ENCODE measurements around the gene NOTUM. TPM values are rescaled to one million over a fixed set of nuclear protein-coding genes. Genes with fewer than 3 reads are reported as not detected.
A peak's percentile ranks its signal among the peaks of the same experiment; 100 is the strongest.
"Not testable (repeated sequence)": the region's sequence is repeated elsewhere in the genome, so short reads cannot be mapped to it uniquely, and the experiment has no call there.

NOTUM gene
- total and polyA plus RNA-seq, 7 experiments from 2014 or later, result 0.35 to 0.82 TPM; not detected in 5

GRCh38 chr17:81918832-81919545, 42.0 kb downstream of the NOTUM start:
- peaks cover 8 to 28% (median 10%) of the 10 kb centered on the region in 3 experiments for H3K36me3 ChIP-seq (ENCODE audit: control insufficient read depth in 2 of 3, insufficient read depth in 3 of 3, low read length in 3 of 3)
- Mint-ChIP-seq H3K27ac (peak overlapping the region in 8 of 9 donors; percentile 12 to 90 (median 84)), H3K27me3 (no peaks in the 10 kb centered on the region), H3K36me3 (peaks cover 0 to 16% (median 0%) of the 10 kb centered on the region in 5 donors), H3K4me1 (peaks cover 14 to 47% (median 34%) of the 10 kb centered on the region in 7 donors), H3K4me3 (peak overlapping the region in 7 of 10 donors; percentile 18 to 92 (median 90)), H3K9me3 (peaks cover 0 to 2% (median 0%) of the 10 kb centered on the region in 11 donors)
- DNase-seq (no peak), ATAC-seq (no peak)
- intact Hi-C loops (cut with micrococcal nuclease), result loop anchor here (1.0 to 2.0 kb wide), 4 partner anchors 7 to 58 kb away; partner anchors contain the start of genes ALYREF (in 1 of the 2), ANAPC11 (in 1 of the 2), MAFG (in 1 of the 2) and P4HB (in 1 of the 2)
- H3K27me3 ChIP-seq (ENCODE audit: control insufficient read depth in 2 of 2, insufficient read depth in 2 of 2, low read length in 2 of 2), result no peaks in the 10 kb centered on the region
- H3K9me3 ChIP-seq (ENCODE audit: control insufficient read depth in 2 of 3, low read length in 3 of 3), result no peaks in the 10 kb centered on the region
- peaks cover 13 to 20% of the 10 kb centered on the region in 2 donors for H3K4me1 ChIP-seq (ENCODE audit: control insufficient read depth in 2 of 2, insufficient read depth in 2 of 2, low read length in 2 of 2)
- ChIA-PET POLR2A (interaction anchor here (0.9 kb wide), 1 partner anchor 13 kb away, joined by 3 read pairs; no protein-coding TSS in a partner anchor), CTCF (no interaction called here)
- peak overlapping the region; percentile 80 for H3K27ac ChIP-seq (ENCODE audit: low read depth, low read length)
- H3K4me3 ChIP-seq (ENCODE audit: low read length), result no peak overlapping the region

GRCh38 chr17:81918333-81918669, 42.7 kb downstream of the NOTUM start:
- intact Hi-C loops (cut with micrococcal nuclease), result loop anchor here (1.0 to 2.0 kb wide), 4 partner anchors 8 to 58 kb away; partner anchors contain the start of genes ALYREF (in 1 of the 2), ANAPC11 (in 1 of the 2), MAFG (in 1 of the 2) and P4HB (in 1 of the 2)
- H3K4me3 ChIP-seq (ENCODE audit: low read length); DNase-seq; H3K9me3 Mint-ChIP-seq; H3K9me3 ChIP-seq (ENCODE audit: control insufficient read depth in 2 of 3, low read length in 3 of 3); H3K27me3 Mint-ChIP-seq; H3K27me3 ChIP-seq (ENCODE audit: control insufficient read depth in 2 of 2, insufficient read depth in 2 of 2, low read length in 2 of 2); CTCF ChIA-PET: not testable (repeated sequence)
- H3K27ac ChIP-seq (ENCODE audit: low read depth, low read length), result peak overlapping the region; percentile 80
- peak; percentile 26 for ATAC-seq
- Mint-ChIP-seq H3K4me1 (peaks cover 14 to 45% (median 35%) of the 10 kb centered on the region in 7 donors), H3K27ac (peak overlapping the region; percentile 82 to 90 (median 85)), H3K4me3 (peak overlapping the region; percentile 81 to 92 (median 88)), H3K36me3 (peaks cover 0 to 19% (median 2%) of the 10 kb centered on the region in 5 donors)
- peaks cover 12 to 35% (median 16%) of the 10 kb centered on the region in 3 experiments for H3K36me3 ChIP-seq (ENCODE audit: control insufficient read depth in 2 of 3, insufficient read depth in 3 of 3, low read length in 3 of 3)
- peaks cover 13 to 20% of the 10 kb centered on the region in 2 donors for H3K4me1 ChIP-seq (ENCODE audit: control insufficient read depth in 2 of 2, insufficient read depth in 2 of 2, low read length in 2 of 2)
- POLR2A ChIA-PET, result interaction anchor here (1.5 to 1.8 kb wide), 2 partner anchors 46 to 48 kb away, joined by 6 to 7 read pairs; partner anchors contain the start of gene ARHGDIA

GRCh38 chr17:81917565-81918332, 43.2 kb downstream of the NOTUM start, which contains the start of gene SIRT7:
Gene SIRT7 (minus strand): TSS chr17:81918176. CDS start chr17:81918131, 45 bp downstream.
- Histone ChIP-seq H3K36me3 (ENCODE audit: control insufficient read depth in 2 of 3, insufficient read depth in 3 of 3, low read length in 3 of 3) (peaks cover 12 to 41% (median 18%) of the 10 kb centered on the region in 3 experiments), H3K4me1 (ENCODE audit: control insufficient read depth in 2 of 2, insufficient read depth in 2 of 2, low read length in 2 of 2) (peaks cover 13 to 20% of the 10 kb centered on the region in 2 donors), H3K9me3 (ENCODE audit: control insufficient read depth in 2 of 3, low read length in 3 of 3) (no peaks in the 10 kb centered on the region), H3K27ac (ENCODE audit: low read depth, low read length) (peak within 1 kb of the TSS; percentile 80), H3K4me3 (ENCODE audit: low read length) (peak within 1 kb of the TSS; percentile 49), H3K27me3 (ENCODE audit: control insufficient read depth in 2 of 2, insufficient read depth in 2 of 2, low read length in 2 of 2) (no peaks in the 10 kb centered on the region)
- H3K9me3 Mint-ChIP-seq, result peaks cover 0 to 2% (median 0%) of the 10 kb centered on the region in 11 donors
- peak within 1 kb of the TSS; percentile 81 to 92 (median 88) for H3K4me3 Mint-ChIP-seq
- H3K36me3 Mint-ChIP-seq, result peaks cover 0 to 25% (median 4%) of the 10 kb centered on the region in 5 donors
- peaks cover 14 to 47% (median 35%) of the 10 kb centered on the region in 7 donors for H3K4me1 Mint-ChIP-seq
- peak within 1 kb of the TSS; percentile 82 to 90 (median 85) for H3K27ac Mint-ChIP-seq
- CTCF ChIA-PET, result interaction anchor here (0.7 to 0.8 kb wide), 3 partner anchors 9 to 245 kb away, joined by 3 to 4 read pairs (median 3); no protein-coding TSS in a partner anchor
- H3K27me3 Mint-ChIP-seq, result no peaks in the 10 kb centered on the region
- POLR2A ChIA-PET, result interaction anchor here (0.7 to 1.8 kb wide), 9 partner anchors 8 to 823 kb away, joined by 3 to 16 read pairs (median 5); partner anchors contain the start of genes ALYREF, ANAPC11, ARHGDIA and MAFG
- DNase-seq (peak; percentile 69 to 83 (median 78)), ATAC-seq (peak; percentile 93)
- intact Hi-C loops (cut with micrococcal nuclease), result loop anchor here (1.0 to 2.0 kb wide), 4 partner anchors 9 to 57 kb away; partner anchors contain the start of genes ALYREF (in 1 of the 2), ANAPC11 (in 1 of the 2), MAFG (in 1 of the 2) and P4HB (in 1 of the 2)

GRCh38 chr17:81916234-81917001, 44.6 kb downstream of the NOTUM start:
- ChIA-PET POLR2A (interaction anchor here (0.6 to 1.9 kb wide), 10 partner anchors 8 to 391 kb away, joined by 3 to 16 read pairs (median 5); partner anchors contain the start of genes ALYREF, ANAPC11, ARHGDIA and MAFG), CTCF (interaction anchor here (0.6 kb wide), 1 partner anchor 350 kb away, joined by 3 read pairs; no protein-coding TSS in a partner anchor)
- Mint-ChIP-seq H3K27ac (peak overlapping the region in 8 of 9 donors; percentile 25 to 79 (median 65)), H3K36me3 (peaks cover 0 to 26% (median 4%) of the 10 kb centered on the region in 5 donors), H3K9me3 (peaks cover 0 to 2% (median 0%) of the 10 kb centered on the region in 11 donors), H3K4me1 (peaks cover 14 to 50% (median 35%) of the 10 kb centered on the region in 7 donors), H3K27me3 (no peaks in the 10 kb centered on the region), H3K4me3 (peak overlapping the region; percentile 79 to 91 (median 86))
- Histone ChIP-seq H3K4me1 (ENCODE audit: control insufficient read depth in 2 of 2, insufficient read depth in 2 of 2, low read length in 2 of 2) (peaks cover 13 to 20% of the 10 kb centered on the region in 2 donors), H3K9me3 (ENCODE audit: control insufficient read depth in 2 of 3, low read length in 3 of 3) (no peaks in the 10 kb centered on the region), H3K27me3 (ENCODE audit: control insufficient read depth in 2 of 2, insufficient read depth in 2 of 2, low read length in 2 of 2) (no peaks in the 10 kb centered on the region), H3K36me3 (ENCODE audit: control insufficient read depth in 2 of 3, insufficient read depth in 3 of 3, low read length in 3 of 3) (peaks cover 12 to 45% (median 18%) of the 10 kb centered on the region in 3 experiments), H3K4me3 (ENCODE audit: low read length) (peak overlapping the region; percentile 49), H3K27ac (ENCODE audit: low read depth, low read length) (no peak overlapping the region)
- no peak for ATAC-seq
- intact Hi-C loops (cut with micrococcal nuclease), result no loop called here
- no peak for DNase-seq

- ATAC-seq, result no peak
- Mint-ChIP-seq H3K27me3 (no peaks in the 10 kb centered on the region), H3K4me3 (peak overlapping the region in 6 of 10 donors; percentile 4 to 47 (median 40)), H3K27ac (peak overlapping the region in 2 of 9 donors; percentile 8 to 14), H3K9me3 (peaks cover 0 to 2% (median 0%) of the 10 kb centered on the region in 11 donors), H3K4me1 (peaks cover 14 to 52% (median 36%) of the 10 kb centered on the region in 7 donors), H3K36me3 (peaks cover 0 to 22% (median 4%) of the 10 kb centered on the region in 5 donors)
- CTCF ChIA-PET, result no interaction called here
- Histone ChIP-seq H3K36me3 (ENCODE audit: control insufficient read depth in 2 of 3, insufficient read depth in 3 of 3, low read length in 3 of 3) (peaks cover 12 to 41% (median 18%) of the 10 kb centered on the region in 3 experiments), H3K4me3 (ENCODE audit: low read length) (no peak overlapping the region), H3K4me1 (ENCODE audit: control insufficient read depth in 2 of 2, insufficient read depth in 2 of 2, low read length in 2 of 2) (peaks cover 17 to 25% of the 10 kb centered on the region in 2 donors), H3K9me3 (ENCODE audit: control insufficient read depth in 2 of 3, low read length in 3 of 3) (no peaks in the 10 kb centered on the region), H3K27ac (ENCODE audit: low read depth, low read length) (no peak overlapping the region), H3K27me3 (ENCODE audit: control insufficient read depth in 2 of 2, insufficient read depth in 2 of 2, low read length in 2 of 2) (no peaks in the 10 kb centered on the region)
- intact Hi-C loops (cut with micrococcal nuclease), result no loop called here
- no peak for DNase-seq
- POLR2A ChIA-PET, result interaction anchor here (0.8 to 3.5 kb wide), 3 partner anchors 9 to 45 kb away, joined by 3 to 23 read pairs (median 5); partner anchors contain the start of gene MAFG
These were observed 45.7 kb downstream of the NOTUM start for GRCh38 chr17:81915331-81915730.
